Caco-2 (cell line): Measurements from ENCODE around the gene GRID1. TPM values are rescaled to one million over a fixed set of nuclear protein-coding genes. Genes with fewer than 3 reads are reported as not detected.

Experiments
- BruUV-seq: library from RNA; stranded (reverse); fragments of 400-500 nt; replicated peaks from 2 replicates; lab custom pipeline; 2021; lab: Mats Ljungman, UMichigan
- CTCF ChIA-PET: fragments of 300-600 bp; sonication (Branson Sonifier 250); formaldehyde crosslinking; loops from one replicate; lab custom pipeline; 2022; ENCODE audit warnings: antibody characterized with exemption; lab: Charles Lee
- POLR2A ChIA-PET: fragments of 300-600 bp; sonication (Branson Sonifier 250); formaldehyde crosslinking; loops from one replicate; lab custom pipeline; 2022; ENCODE audit warnings: antibody characterized with exemption; lab: Charles Lee
- DNase-seq, 2 experiments: peaks; one replicate each; pipeline versions ENCODE4 v3.0.0 to v3.0.0-alpha.2; 2020 to 2022
- H3K27me3 ChIP-seq: replicated peaks from 2 replicates; pipeline ENCODE4 v1.6.0; 2011; ENCODE audit warnings: low read length; ENCODE audit not compliant: control insufficient read depth, insufficient read depth
- H3K36me3 ChIP-seq: 2 replicates; pipeline ENCODE4 v1.5.1; 2011; ENCODE audit warnings: low read length; ENCODE audit not compliant: control insufficient read depth, insufficient read depth
- H3K4me1 ChIP-seq: fragments of 250-450 bp; sonication (Bioruptor Pico); 2 replicates; pipeline ENCODE4 v1.5.1; 2020; ENCODE audit warnings: mild to moderate bottlenecking
- H3K4me3 ChIP-seq: 2 replicates; pipeline ENCODE4 v1.5.1; 2011; ENCODE audit warnings: low read depth, mild to moderate bottlenecking, control low read depth, low read length
- H3K9me3 ChIP-seq: fragments of 250-450 bp; sonication (Bioruptor Pico); 2 replicates; pipeline ENCODE4 v1.5.1; 2020; ENCODE audit warnings: mild to moderate bottlenecking, moderate library complexity
- H3K27ac Mint-ChIP-seq: one replicate; pipeline ENCODE4 v1.8.0; 2022; ENCODE audit warnings: mixed read lengths; ENCODE audit not compliant: unreplicated experiment
- H3K27me3 Mint-ChIP-seq: one replicate; pipeline ENCODE4 v1.8.0; 2022; ENCODE audit warnings: mixed read lengths; ENCODE audit not compliant: insufficient read depth, unreplicated experiment
- H3K36me3 Mint-ChIP-seq: one replicate; pipeline ENCODE4 v1.8.0; 2022; ENCODE audit warnings: mild to moderate bottlenecking, mixed read lengths; ENCODE audit not compliant: insufficient read depth, unreplicated experiment
- H3K4me1 Mint-ChIP-seq: one replicate; pipeline ENCODE4 v1.8.0; 2022; ENCODE audit warnings: low read depth, mixed read lengths; ENCODE audit not compliant: unreplicated experiment
- H3K4me3 Mint-ChIP-seq: one replicate; pipeline ENCODE4 v1.8.0; 2022; ENCODE audit warnings: mild to moderate bottlenecking, moderate library complexity, mixed read lengths; ENCODE audit not compliant: unreplicated experiment
- H3K9me3 Mint-ChIP-seq: one replicate; pipeline ENCODE4 v1.8.0; 2022; ENCODE audit warnings: mixed read lengths; ENCODE audit not compliant: unreplicated experiment
- intact Hi-C: fragments of 100-400 bp; cut with micrococcal nuclease; formaldehyde crosslinking; loops from one replicate; pipeline ENCODE4 v1.10.0; 2022; ENCODE audit not compliant: unreplicated experiment
- total RNA-seq: library from RNA; stranded (reverse); gene quantifications from 2 replicates; pipeline ENCODE4 v1.2.3, GENCODE V29; 2022
- TF ChIP-seq, protein P1 (sequence below), 2 experiments: fragments of 200-600 bp in 1 of 2; IDR thresholded peaks; 1 replicate in 1 of 2; 2 replicates in 1 of 2; pipeline versions ENCODE4 v1.5.1 to v1.8.0; 2011 to 2022; ENCODE audit warnings: antibody characterized with exemption in 1 of 2, control low read depth in 1 of 2, inconsistent platforms in 1 of 2, low read depth in 1 of 2, low read length in 1 of 2, mild to moderate bottlenecking in 1 of 2, moderate library complexity in 1 of 2; ENCODE audit not compliant: insufficient read depth in 1 of 2, severe bottlenecking in 1 of 2, unreplicated experiment in 1 of 2

GRID1 gene
- total RNA-seq, 1 experiment from 2014 or later = 8.0 TPM

DNA sequence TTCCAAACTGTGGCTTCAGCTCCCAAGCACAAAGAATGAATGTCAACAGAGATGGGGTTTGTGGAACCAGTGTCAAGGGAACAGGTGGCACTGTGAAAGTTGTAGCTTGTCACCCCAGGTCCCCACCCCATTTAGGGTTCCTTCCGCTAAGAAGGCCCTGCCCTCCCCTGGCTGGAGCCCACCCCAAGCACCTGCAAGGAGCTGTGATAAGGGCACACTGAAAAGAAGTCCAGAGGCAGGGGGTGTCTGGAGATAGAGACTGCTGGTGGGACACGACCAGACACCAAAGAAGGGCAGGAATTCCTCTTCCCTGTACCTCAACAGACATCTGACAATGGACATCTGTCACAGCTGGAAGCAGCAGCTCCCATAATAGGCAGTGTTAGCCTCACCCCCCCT is 4.5 kb downstream of the GRID1 start:
- TF ChIP-seq, protein P1, sequence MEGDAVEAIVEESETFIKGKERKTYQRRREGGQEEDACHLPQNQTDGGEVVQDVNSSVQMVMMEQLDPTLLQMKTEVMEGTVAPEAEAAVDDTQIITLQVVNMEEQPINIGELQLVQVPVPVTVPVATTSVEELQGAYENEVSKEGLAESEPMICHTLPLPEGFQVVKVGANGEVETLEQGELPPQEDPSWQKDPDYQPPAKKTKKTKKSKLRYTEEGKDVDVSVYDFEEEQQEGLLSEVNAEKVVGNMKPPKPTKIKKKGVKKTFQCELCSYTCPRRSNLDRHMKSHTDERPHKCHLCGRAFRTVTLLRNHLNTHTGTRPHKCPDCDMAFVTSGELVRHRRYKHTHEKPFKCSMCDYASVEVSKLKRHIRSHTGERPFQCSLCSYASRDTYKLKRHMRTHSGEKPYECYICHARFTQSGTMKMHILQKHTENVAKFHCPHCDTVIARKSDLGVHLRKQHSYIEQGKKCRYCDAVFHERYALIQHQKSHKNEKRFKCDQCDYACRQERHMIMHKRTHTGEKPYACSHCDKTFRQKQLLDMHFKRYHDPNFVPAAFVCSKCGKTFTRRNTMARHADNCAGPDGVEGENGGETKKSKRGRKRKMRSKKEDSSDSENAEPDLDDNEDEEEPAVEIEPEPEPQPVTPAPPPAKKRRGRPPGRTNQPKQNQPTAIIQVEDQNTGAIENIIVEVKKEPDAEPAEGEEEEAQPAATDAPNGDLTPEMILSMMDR (IDR thresholded peaks at IDR 0.05; ENCODE audit: insufficient read depth in 1 of 2, low read depth in 1 of 2, low read length in 1 of 2, severe bottlenecking in 1 of 2, unreplicated experiment in 1 of 2) = no peak
- DNase-seq = no peak
- Mint-ChIP-seq H3K4me1 (peaks cover 17% of the 10 kb centered on the region), H3K27ac (no peak overlapping the region), H3K36me3 (no peaks in the 10 kb centered on the region), H3K4me3 (no peak overlapping the region), H3K9me3 (no peaks in the 10 kb centered on the region), H3K27me3 (peaks cover 4% of the 10 kb centered on the region)
- ChIA-PET POLR2A (interaction anchor here (1.4 kb wide), 1 partner anchor 14 kb away, joined by 3 read pairs; no protein-coding TSS in a partner anchor), CTCF (interaction anchor here (1.2 to 4.6 kb wide), 2 partner anchors 13 to 38 kb away, joined by 5 to 35 read pairs; no protein-coding TSS in a partner anchor)
- no peak overlapping the region for H3K4me3 ChIP-seq
- H3K9me3 ChIP-seq = no peaks in the 10 kb centered on the region
- intact Hi-C loops = no loop called here
- peaks cover 31% of the 10 kb centered on the region for H3K4me1 ChIP-seq
- BruUV-seq = no TSS peak
- no peaks in the 10 kb centered on the region for H3K36me3 ChIP-seq
- no peaks in the 10 kb centered on the region for H3K27me3 ChIP-seq

DNA sequence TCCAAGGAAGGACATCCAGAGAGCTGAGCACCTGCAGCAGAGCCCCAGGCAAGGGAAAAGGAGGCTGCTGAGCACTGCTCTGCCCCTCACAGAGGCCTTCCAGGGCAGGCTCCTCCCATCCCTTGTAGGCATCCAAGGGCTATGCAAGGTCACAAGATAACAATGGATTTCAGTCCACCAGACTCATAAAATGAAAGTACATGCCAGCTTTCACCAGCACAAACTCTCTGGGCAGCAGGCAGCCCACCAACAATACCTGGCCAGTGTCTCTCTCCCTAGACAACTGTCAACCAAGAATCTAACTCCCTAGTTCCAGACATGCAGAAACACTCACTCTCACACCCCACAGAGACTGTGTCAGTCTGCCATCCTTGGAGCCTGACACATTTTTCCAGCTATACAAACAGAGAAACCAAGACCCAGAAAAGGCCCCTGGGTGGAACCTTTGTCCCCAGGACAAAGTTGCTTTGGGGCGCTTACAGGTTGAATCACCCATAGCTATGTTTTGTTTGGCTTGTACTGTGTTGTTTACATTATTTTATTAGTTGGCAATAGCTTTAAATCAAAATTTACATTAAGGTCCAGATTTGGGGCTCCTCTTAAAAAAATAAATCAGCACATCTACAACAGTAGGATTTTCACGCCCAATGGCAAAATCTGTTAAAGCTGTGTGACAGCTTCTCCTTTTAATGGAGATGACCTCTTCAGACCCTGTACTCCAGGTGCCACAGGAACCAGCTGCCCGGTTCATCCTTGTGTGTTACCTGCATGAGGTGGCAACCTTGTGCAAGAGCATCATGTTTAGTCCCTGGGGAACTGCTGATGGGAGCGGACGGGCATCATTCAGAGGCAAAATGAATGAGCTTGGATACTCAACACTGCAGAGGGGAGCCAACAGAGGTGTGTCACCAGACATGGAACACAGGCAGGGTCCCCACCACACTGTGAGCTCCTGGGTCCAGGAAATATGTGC is 5.2 kb downstream of the GRID1 start:
- Mint-ChIP-seq H3K27ac (peak overlapping the region; percentile 13), H3K36me3 (no peaks in the 10 kb centered on the region), H3K4me3 (peak overlapping the region; percentile 14), H3K27me3 (peaks cover 4% of the 10 kb centered on the region), H3K4me1 (peaks cover 17% of the 10 kb centered on the region), H3K9me3 (no peaks in the 10 kb centered on the region)
- DNase-seq = peak; percentile 51 to 66
- ChIA-PET POLR2A (interaction anchor here (1.4 kb wide), 1 partner anchor 13 kb away, joined by 3 read pairs; no protein-coding TSS in a partner anchor), CTCF (interaction anchor here (0.6 to 4.6 kb wide), 4 partner anchors 12 to 1140 kb away, joined by 3 to 35 read pairs (median 4); no protein-coding TSS in a partner anchor)
- no TSS peak for BruUV-seq
- H3K9me3 ChIP-seq = no peaks in the 10 kb centered on the region
- peaks cover 28% of the 10 kb centered on the region for H3K4me1 ChIP-seq
- no peaks in the 10 kb centered on the region for H3K27me3 ChIP-seq
- no peaks in the 10 kb centered on the region for H3K36me3 ChIP-seq
- no peak overlapping the region for H3K4me3 ChIP-seq
- TF ChIP-seq, protein P1 (IDR thresholded peaks at IDR 0.05; ENCODE audit: insufficient read depth in 1 of 2, low read depth in 1 of 2, low read length in 1 of 2, severe bottlenecking in 1 of 2, unreplicated experiment in 1 of 2) = no peak
- intact Hi-C loops = loop anchor here (1.0 kb wide), 2 partner anchors 10 to 15 kb away; no protein-coding TSS in a partner anchor

DNA sequence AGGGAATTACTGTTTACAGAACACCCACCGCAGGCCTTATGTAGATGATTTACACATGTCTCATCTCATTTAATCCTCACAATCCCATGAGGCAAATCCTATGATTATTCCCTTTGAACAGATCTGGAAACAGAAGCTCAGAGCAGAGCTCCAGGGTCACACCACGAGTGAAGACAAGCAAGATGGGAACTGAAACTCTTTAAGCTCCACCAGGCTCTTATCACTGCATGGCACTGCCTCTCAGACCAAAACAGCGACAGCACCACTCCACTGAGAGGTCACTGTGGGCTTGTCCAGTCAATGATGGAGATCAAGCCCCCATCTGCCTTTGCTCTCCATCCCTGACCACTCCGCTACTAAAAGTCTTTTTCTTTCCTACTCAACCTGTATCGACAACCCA is 5.9 kb downstream of the GRID1 start:
- no TSS peak for BruUV-seq
- ChIA-PET POLR2A (no interaction called here), CTCF (interaction anchor here (1.1 to 4.6 kb wide), 3 partner anchors 12 to 39 kb away, joined by 3 to 35 read pairs (median 5); no protein-coding TSS in a partner anchor)
- intact Hi-C loops = loop anchor here (1.0 kb wide), 2 partner anchors 9 to 14 kb away; no protein-coding TSS in a partner anchor
- no peak overlapping the region for H3K4me3 ChIP-seq
- no peaks in the 10 kb centered on the region for H3K27me3 ChIP-seq
- H3K9me3 ChIP-seq = no peaks in the 10 kb centered on the region
- no peak for DNase-seq
- Mint-ChIP-seq H3K4me1 (peaks cover 17% of the 10 kb centered on the region), H3K4me3 (no peak overlapping the region), H3K9me3 (no peaks in the 10 kb centered on the region), H3K27me3 (peaks cover 3% of the 10 kb centered on the region), H3K36me3 (no peaks in the 10 kb centered on the region), H3K27ac (peak overlapping the region; percentile 13)
- peaks cover 26% of the 10 kb centered on the region for H3K4me1 ChIP-seq
- TF ChIP-seq, protein P1 (IDR thresholded peaks at IDR 0.05; ENCODE audit: insufficient read depth in 1 of 2, low read depth in 1 of 2, low read length in 1 of 2, severe bottlenecking in 1 of 2, unreplicated experiment in 1 of 2) = no peak
- no peaks in the 10 kb centered on the region for H3K36me3 ChIP-seq
